Upper lobe of right lung (tissue), 1 donor: ENCODE data around the gene HOXA7. TPM values are rescaled to one million over a fixed set of nuclear protein-coding genes. Genes with fewer than 3 reads are reported as not detected.
A peak's percentile ranks its signal among the peaks of the same experiment; 100 is the strongest.

ENCODE experiments used
- ATAC-seq: fragments of 200-7000 bp; cut with Tn5 transposase; one replicate; pipeline ENCODE4 v1.9.1; 2020; ENCODE audit warnings: mild to moderate bottlenecking, moderate library complexity
- DNase-seq: peaks from one replicate; pipeline ENCODE4 v3.0.0-alpha.2; 2020
- H3K27ac ChIP-seq: fragments of 200-600 bp; one replicate; pipeline ENCODE4 v1.8.0; 2022
- H3K27me3 ChIP-seq: fragments of 200-600 bp; one replicate; pipeline ENCODE4 v1.8.0; 2022; ENCODE audit warnings: mild to moderate bottlenecking
- H3K36me3 ChIP-seq: fragments of 200-600 bp; one replicate; pipeline ENCODE4 v1.8.0; 2022
- H3K4me1 ChIP-seq: fragments of 200-600 bp; one replicate; pipeline ENCODE4 v1.8.0; 2022
- H3K4me3 ChIP-seq: fragments of 200-600 bp; one replicate; pipeline ENCODE4 v1.8.0; 2022; ENCODE audit warnings: mild to moderate bottlenecking
- H3K9me3 ChIP-seq: fragments of 200-600 bp; one replicate; pipeline ENCODE4 v1.8.0; 2022
- intact Hi-C: fragments of 100-400 bp; cut with DNase I; formaldehyde crosslinking; loops from one replicate; pipeline ENCODE4 v1.11.0; 2022
- total RNA-seq: library from RNA; stranded (reverse); fragmentation: NEBNext Ultra II Directional; extraction: Animal tissue kit (Norgen Biotek cat#: 25700); gene quantifications from one replicate; pipeline ENCODE4 v1.2.1, GENCODE V29; 2021
- TF ChIP-seq, protein P1 (sequence below): fragments of 200-600 bp; IDR thresholded peaks from one replicate; pipeline ENCODE4 v1.8.0; 2022; ENCODE audit warnings: antibody characterized with exemption
- donor health status: DM: no; HTN: yes; CAD: no; lungs with severe emphysema.

The HOXA7 gene
- total RNA-seq, 1 donor from 2014 or later, result 2.9 TPM

DNA sequence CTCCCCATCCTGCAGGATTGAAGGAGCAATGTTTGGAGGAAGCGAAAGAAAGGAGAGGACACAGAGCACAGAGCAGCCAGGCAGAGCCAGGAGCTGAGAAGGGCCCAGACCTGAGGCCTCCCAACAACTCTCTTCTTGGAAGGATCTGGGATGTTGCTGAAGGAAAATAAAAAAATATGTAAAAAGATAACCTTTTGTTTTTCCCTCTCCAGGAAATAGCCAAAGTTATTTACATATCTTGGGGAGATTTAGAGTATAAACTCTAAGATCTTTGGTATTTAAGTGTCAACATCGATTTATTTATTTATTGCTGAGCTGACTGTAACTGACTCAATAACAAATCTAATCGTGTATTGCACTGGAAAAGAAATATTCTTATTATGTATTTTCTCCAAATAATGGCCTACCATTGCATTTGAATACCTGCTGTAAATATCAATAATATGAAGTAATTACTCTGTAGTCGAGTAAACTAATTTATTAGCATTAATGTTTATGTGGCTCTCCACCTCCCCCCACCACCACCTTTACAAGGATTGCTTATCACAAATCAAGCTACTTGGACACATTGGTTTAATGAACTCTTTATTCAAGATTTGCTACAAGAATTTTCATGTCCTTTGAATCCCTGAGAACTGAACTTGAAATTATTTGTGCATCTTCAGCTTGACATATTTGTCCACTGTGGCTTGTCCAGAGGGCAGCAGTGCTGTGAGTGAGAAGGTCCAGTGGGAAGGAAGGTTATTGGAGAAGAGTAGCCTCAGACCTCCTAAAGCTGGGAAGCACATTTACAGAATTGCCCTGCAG, 30.4 kb upstream of the HOXA7 start:
- no peak for DNase-seq
- Histone ChIP-seq H3K27me3 (peaks cover 100% of the 10 kb centered on the region), H3K4me3 (no peak overlapping the region), H3K4me1 (peaks cover 41% of the 10 kb centered on the region), H3K36me3 (no peaks in the 10 kb centered on the region), H3K9me3 (no peaks in the 10 kb centered on the region), H3K27ac (no peak overlapping the region)
- intact Hi-C loops, result no loop called here
- no peak for ATAC-seq
- TF ChIP-seq, protein P1, sequence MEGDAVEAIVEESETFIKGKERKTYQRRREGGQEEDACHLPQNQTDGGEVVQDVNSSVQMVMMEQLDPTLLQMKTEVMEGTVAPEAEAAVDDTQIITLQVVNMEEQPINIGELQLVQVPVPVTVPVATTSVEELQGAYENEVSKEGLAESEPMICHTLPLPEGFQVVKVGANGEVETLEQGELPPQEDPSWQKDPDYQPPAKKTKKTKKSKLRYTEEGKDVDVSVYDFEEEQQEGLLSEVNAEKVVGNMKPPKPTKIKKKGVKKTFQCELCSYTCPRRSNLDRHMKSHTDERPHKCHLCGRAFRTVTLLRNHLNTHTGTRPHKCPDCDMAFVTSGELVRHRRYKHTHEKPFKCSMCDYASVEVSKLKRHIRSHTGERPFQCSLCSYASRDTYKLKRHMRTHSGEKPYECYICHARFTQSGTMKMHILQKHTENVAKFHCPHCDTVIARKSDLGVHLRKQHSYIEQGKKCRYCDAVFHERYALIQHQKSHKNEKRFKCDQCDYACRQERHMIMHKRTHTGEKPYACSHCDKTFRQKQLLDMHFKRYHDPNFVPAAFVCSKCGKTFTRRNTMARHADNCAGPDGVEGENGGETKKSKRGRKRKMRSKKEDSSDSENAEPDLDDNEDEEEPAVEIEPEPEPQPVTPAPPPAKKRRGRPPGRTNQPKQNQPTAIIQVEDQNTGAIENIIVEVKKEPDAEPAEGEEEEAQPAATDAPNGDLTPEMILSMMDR, result no peak

- H3K4me1 ChIP-seq, result peaks cover 41% of the 10 kb centered on the region
- no peak overlapping the region for H3K4me3 ChIP-seq
- no peaks in the 10 kb centered on the region for H3K9me3 ChIP-seq
- intact Hi-C loops, result no loop called here
- TF ChIP-seq, protein P1, result no peak
- ATAC-seq (no peak), DNase-seq (peak; percentile 31)
- H3K27me3 ChIP-seq, result peaks cover 100% of the 10 kb centered on the region
- H3K36me3 ChIP-seq, result no peaks in the 10 kb centered on the region
- no peak overlapping the region for H3K27ac ChIP-seq
Measured at GRCh38 chr7:27185854-27186667, 29.6 kb upstream of the HOXA7 start.

- TF ChIP-seq, protein P1, result no peak
- Histone ChIP-seq H3K27ac (no peak within 1 kb of the TSS), H3K27me3 (peaks cover 100% of the 10 kb centered on the region), H3K4me3 (peak within 1 kb of the TSS; percentile 31), H3K4me1 (peaks cover 41% of the 10 kb centered on the region), H3K36me3 (no peaks in the 10 kb centered on the region), H3K9me3 (no peaks in the 10 kb centered on the region)
- ATAC-seq (no peak), DNase-seq (peak; percentile 59)
- intact Hi-C loops, result no loop called here
Measured at GRCh38 chr7:27185013-27185853, 28.8 kb upstream of the HOXA7 start, which contains the start of gene HOXA11. Gene HOXA11, minus strand, starts transcription at chr7:27185232. Its CDS starts 88 bp downstream, at chr7:27185144.

GRCh38 chr7:27184337-27185012, 28.0 kb upstream of the HOXA7 start:
- Histone ChIP-seq H3K4me3 (peak overlapping the region; percentile 31), H3K36me3 (no peaks in the 10 kb centered on the region), H3K27ac (no peak overlapping the region), H3K9me3 (no peaks in the 10 kb centered on the region), H3K27me3 (peaks cover 100% of the 10 kb centered on the region), H3K4me1 (peaks cover 41% of the 10 kb centered on the region)
- TF ChIP-seq, protein P1, result no peak
- intact Hi-C loops, result no loop called here
- DNase-seq (peak; percentile 68), ATAC-seq (no peak)
